Smooth muscle cell (in vitro differentiated cells): ENCODE data around the gene HOXB6. TPM values are rescaled to one million over a fixed set of nuclear protein-coding genes. Genes with fewer than 3 reads are reported as not detected.
A peak's percentile ranks its signal among the peaks of the same experiment; 100 is the strongest.

Experiments used
- DNase-seq: peaks from one replicate; lab custom pipeline; 2025; ENCODE audit not compliant: unreplicated experiment; lab: John Stamatoyannopoulos, UW
- H2AFZ ChIP-seq: fragments of 200-600 bp; sonication (generic); 2 replicates; pipeline ENCODE4 v1.6.0; 2016; ENCODE audit warnings: antibody characterized with exemption, low read depth, mild to moderate bottlenecking
- H3F3A ChIP-seq: fragments of 200-600 bp; sonication (generic); 2 replicates; pipeline ENCODE4 v1.6.0; 2017; ENCODE audit warnings: antibody characterized with exemption, low read depth
- H3K27ac ChIP-seq: fragments of 200-600 bp; sonication (generic); 2 replicates; pipeline ENCODE4 v1.5.1; 2016; ENCODE audit warnings: low read depth, mild to moderate bottlenecking
- H3K27me3 ChIP-seq: fragments of 200-600 bp; sonication (generic); 2 replicates; pipeline ENCODE4 v1.6.1; 2016; ENCODE audit warnings: low read depth, mild to moderate bottlenecking
- H3K36me3 ChIP-seq: fragments of 200-600 bp; sonication (generic); 2 replicates; pipeline ENCODE4 v1.5.1; 2016; ENCODE audit warnings: low read depth
- H3K4me1 ChIP-seq: fragments of 200-600 bp; sonication (generic); 2 replicates; pipeline ENCODE4 v1.5.1; 2016; ENCODE audit warnings: low read depth
- H3K4me2 ChIP-seq: fragments of 200-600 bp; sonication (generic); 2 replicates; pipeline ENCODE4 v1.6.0; 2016; ENCODE audit warnings: mild to moderate bottlenecking
- H3K4me3 ChIP-seq: fragments of 200-600 bp; sonication (generic); 2 replicates; pipeline ENCODE4 v1.5.1; 2016; ENCODE audit warnings: mild to moderate bottlenecking
- H3K79me2 ChIP-seq: fragments of 200-600 bp; sonication (generic); 2 replicates; pipeline ENCODE4 v1.6.0; 2016; ENCODE audit warnings: low read depth, mild to moderate bottlenecking
- H3K9ac ChIP-seq: fragments of 200-600 bp; sonication (generic); 2 replicates; pipeline ENCODE4 v1.6.0; 2016; ENCODE audit warnings: low read depth
- H3K9me3 ChIP-seq: fragments of 200-600 bp; sonication (generic); replicated peaks from 2 replicates; pipeline ENCODE4 v1.5.1; 2016; ENCODE audit warnings: low read depth
- H4K20me1 ChIP-seq: fragments of 200-600 bp; sonication (generic); 2 replicates; pipeline ENCODE4 v1.6.0; 2016; ENCODE audit warnings: low read depth
- CTCF ChIP-seq: fragments of 200-600 bp; sonication (generic); IDR thresholded peaks from 2 replicates; pipeline ENCODE4 v1.5.1; 2017; ENCODE audit warnings: borderline replicate concordance, mild to moderate bottlenecking, antibody characterized with exemption; ENCODE audit not compliant: insufficient read depth, poor library complexity, severe bottlenecking
- WGBS: methylation state at CpG from one replicate; pipeline ENCODE4 v1.1.7; 2016; ENCODE audit warnings: low lambda C conversion rate; 5-methylcytosine and 5-hydroxymethylcytosine counted together
- polyA plus RNA-seq: library from polyadenylated mRNA; unstranded; fragments of >200 nt; fragmentation: Nextera tagmentation; extraction: Ambion mirVana; gene quantifications from 2 replicates; pipeline ENCODE4 v1.2.1, GENCODE V29; 2016
- total RNA-seq: library from RNA; depleted of rRNA; stranded (reverse); fragments of >200 nt; gene quantifications from 2 replicates; pipeline ENCODE4 v1.2.3, GENCODE V29; 2014

The HOXB6 gene
- total and polyA plus RNA-seq, 2 experiments from 2014 or later = 6.3 to 9.3 TPM

GRCh38 chr17:48564188-48565021, 40.4 kb downstream of the HOXB6 start:
- peaks cover 39% of the 10 kb centered on the region for H3K79me2 ChIP-seq
- 12% methylated on average over 51 of the region's 73 CpGs for WGBS
- no peaks in the 10 kb centered on the region for H3F3A ChIP-seq
- peak overlapping the region; percentile 89 for H3K4me2 ChIP-seq
- H4K20me1 ChIP-seq = peaks cover 100% of the 10 kb centered on the region
- peak overlapping the region; percentile 47 for H3K4me3 ChIP-seq
- no peaks in the 10 kb centered on the region for H3K9me3 ChIP-seq
- peaks cover 92% of the 10 kb centered on the region for H3K27me3 ChIP-seq
- DNase-seq = no peak
- H2AFZ ChIP-seq = no peak overlapping the region
- peaks cover 6% of the 10 kb centered on the region for H3K4me1 ChIP-seq
- no peak overlapping the region for H3K27ac ChIP-seq
- no peak for TF ChIP-seq CTCF
- peak overlapping the region; percentile 26 for H3K9ac ChIP-seq
- H3K36me3 ChIP-seq = no peaks in the 10 kb centered on the region

- Histone ChIP-seq H3F3A (no peaks in the 10 kb centered on the region), H4K20me1 (peaks cover 100% of the 10 kb centered on the region), H3K27ac (no peak overlapping the region), H3K9ac (no peak overlapping the region), H3K9me3 (no peaks in the 10 kb centered on the region), H3K4me1 (peaks cover 6% of the 10 kb centered on the region), H3K4me2 (peak overlapping the region; percentile 89), H3K36me3 (no peaks in the 10 kb centered on the region), H2AFZ (no peak overlapping the region), H3K27me3 (peaks cover 92% of the 10 kb centered on the region), H3K4me3 (peak overlapping the region; percentile 47), H3K79me2 (peaks cover 33% of the 10 kb centered on the region)
- 43% methylated on average over 3 of the region's 10 CpGs for WGBS
- DNase-seq = no peak
- TF ChIP-seq CTCF = no peak
These were observed 41.0 kb downstream of the HOXB6 start for GRCh38 chr17:48563867-48564187.

DNA sequence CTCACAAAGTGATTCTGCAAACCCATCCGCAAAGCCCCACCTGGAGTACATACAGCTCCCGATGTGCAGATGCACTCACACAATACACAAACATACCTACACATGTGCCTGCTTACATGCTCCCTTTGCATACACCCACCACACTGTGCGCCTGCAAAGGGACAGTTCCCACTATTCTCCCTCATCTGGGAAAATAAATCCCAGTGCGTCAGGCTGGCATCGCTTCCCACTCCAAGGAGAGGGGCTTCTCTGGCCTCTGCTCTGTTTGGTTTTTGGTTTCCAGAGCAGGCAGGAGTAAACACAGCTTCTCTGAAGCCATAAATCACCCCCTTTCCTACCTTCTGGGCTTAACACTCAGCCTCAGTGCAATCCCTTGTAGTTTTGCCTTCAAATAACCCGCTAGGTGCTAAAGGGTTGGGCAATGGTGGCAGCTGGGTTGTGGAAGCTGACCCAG, 41.4 kb downstream of the HOXB6 start:
- no peak overlapping the region for H3K9ac ChIP-seq
- H3K27me3 ChIP-seq = peaks cover 92% of the 10 kb centered on the region
- H3F3A ChIP-seq = no peaks in the 10 kb centered on the region
- H4K20me1 ChIP-seq = peaks cover 100% of the 10 kb centered on the region
- no peak for DNase-seq
- H3K36me3 ChIP-seq = no peaks in the 10 kb centered on the region
- H3K9me3 ChIP-seq = no peaks in the 10 kb centered on the region
- peak overlapping the region; percentile 47 for H3K4me3 ChIP-seq
- H3K4me1 ChIP-seq = peaks cover 6% of the 10 kb centered on the region
- H3K27ac ChIP-seq = no peak overlapping the region
- peak overlapping the region; percentile 89 for H3K4me2 ChIP-seq
- WGBS = 78% methylated on average over 6 of the region's 6 CpGs
- H3K79me2 ChIP-seq = peaks cover 29% of the 10 kb centered on the region
- TF ChIP-seq CTCF = no peak
- no peak overlapping the region for H2AFZ ChIP-seq

- Histone ChIP-seq H3K79me2 (peaks cover 26% of the 10 kb centered on the region), H3K27ac (no peak overlapping the region), H3K9me3 (no peaks in the 10 kb centered on the region), H3K36me3 (no peaks in the 10 kb centered on the region), H2AFZ (no peak overlapping the region), H3K4me3 (no peak overlapping the region), H4K20me1 (peaks cover 100% of the 10 kb centered on the region), H3K4me1 (peaks cover 6% of the 10 kb centered on the region), H3K4me2 (no peak overlapping the region), H3F3A (no peaks in the 10 kb centered on the region), H3K9ac (no peak overlapping the region), H3K27me3 (peaks cover 91% of the 10 kb centered on the region)
- no peak for DNase-seq
- WGBS = 73% methylated on average over 5 of the region's 5 CpGs
- TF ChIP-seq CTCF = no peak
These were observed 41.9 kb downstream of the HOXB6 start for GRCh38 chr17:48562934-48563333.
